Nephron progenitor cell (in vitro differentiated cells): ENCODE data around the gene HIGD1A.

ENCODE experiments used
- DNase-seq: peaks from one replicate; pipeline ENCODE4 v3.0.0; 2021
- H3K27ac Mint-ChIP-seq: 2 replicates; pipeline ENCODE4 v1.8.0; 2021; ENCODE audit warnings: mild to moderate bottlenecking, moderate library complexity, mixed read lengths
- H3K27me3 Mint-ChIP-seq: 2 replicates; pipeline ENCODE4 v1.8.0; 2021; ENCODE audit warnings: mild to moderate bottlenecking, low read depth, mixed read lengths; ENCODE audit not compliant: poor library complexity
- H3K36me3 Mint-ChIP-seq: 2 replicates; pipeline ENCODE4 v1.8.0; 2021; ENCODE audit warnings: low read depth, mixed read lengths
- H3K4me1 Mint-ChIP-seq: 2 replicates; pipeline ENCODE4 v1.8.0; 2021; ENCODE audit warnings: mixed read lengths
- H3K4me3 Mint-ChIP-seq: 2 replicates; pipeline ENCODE4 v1.8.0; 2021; ENCODE audit warnings: mild to moderate bottlenecking, moderate library complexity, mixed read lengths
- H3K9me3 Mint-ChIP-seq: 2 replicates; pipeline ENCODE4 v1.8.0; 2021; ENCODE audit warnings: mild to moderate bottlenecking, moderate library complexity, mixed read lengths
- TF ChIP-seq, protein P1 (sequence below): fragments of 200-600 bp; sonication (generic); IDR thresholded peaks from 2 replicates; pipeline ENCODE4 v1.5.0; 2021; ENCODE audit warnings: antibody characterized with exemption

The HIGD1A gene

DNA sequence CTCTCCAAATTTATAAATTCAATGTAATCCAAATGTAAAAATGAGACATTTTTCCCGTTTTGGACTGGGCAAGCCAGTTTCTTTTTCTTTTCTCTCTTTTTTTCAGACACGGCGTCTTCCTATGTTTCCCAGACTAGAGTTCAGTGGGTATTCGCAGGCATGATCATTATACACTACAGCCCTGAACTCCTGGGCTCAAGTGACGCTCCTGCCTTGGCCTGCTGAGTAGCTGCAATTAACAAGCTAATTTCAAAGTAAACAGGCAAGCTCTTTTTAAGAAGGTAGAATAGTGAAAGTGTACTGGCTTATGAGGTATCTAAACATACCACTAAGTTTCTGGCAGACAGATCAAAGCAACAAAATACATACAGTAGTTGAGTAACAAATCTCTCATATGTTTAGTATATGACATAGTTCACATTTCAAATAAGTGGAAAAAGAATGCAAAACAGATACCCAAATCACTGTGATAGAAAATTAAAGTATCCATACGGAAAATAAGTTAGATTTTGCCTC is 13.5 kb downstream of the HIGD1A start:
- TF ChIP-seq, protein P1, sequence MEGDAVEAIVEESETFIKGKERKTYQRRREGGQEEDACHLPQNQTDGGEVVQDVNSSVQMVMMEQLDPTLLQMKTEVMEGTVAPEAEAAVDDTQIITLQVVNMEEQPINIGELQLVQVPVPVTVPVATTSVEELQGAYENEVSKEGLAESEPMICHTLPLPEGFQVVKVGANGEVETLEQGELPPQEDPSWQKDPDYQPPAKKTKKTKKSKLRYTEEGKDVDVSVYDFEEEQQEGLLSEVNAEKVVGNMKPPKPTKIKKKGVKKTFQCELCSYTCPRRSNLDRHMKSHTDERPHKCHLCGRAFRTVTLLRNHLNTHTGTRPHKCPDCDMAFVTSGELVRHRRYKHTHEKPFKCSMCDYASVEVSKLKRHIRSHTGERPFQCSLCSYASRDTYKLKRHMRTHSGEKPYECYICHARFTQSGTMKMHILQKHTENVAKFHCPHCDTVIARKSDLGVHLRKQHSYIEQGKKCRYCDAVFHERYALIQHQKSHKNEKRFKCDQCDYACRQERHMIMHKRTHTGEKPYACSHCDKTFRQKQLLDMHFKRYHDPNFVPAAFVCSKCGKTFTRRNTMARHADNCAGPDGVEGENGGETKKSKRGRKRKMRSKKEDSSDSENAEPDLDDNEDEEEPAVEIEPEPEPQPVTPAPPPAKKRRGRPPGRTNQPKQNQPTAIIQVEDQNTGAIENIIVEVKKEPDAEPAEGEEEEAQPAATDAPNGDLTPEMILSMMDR: no peak
- Mint-ChIP-seq H3K27ac (peak overlapping the region; percentile 65), H3K4me1 (no peaks in the 10 kb centered on the region), H3K9me3 (no peaks in the 10 kb centered on the region), H3K36me3 (peaks cover 73% of the 10 kb centered on the region), H3K4me3 (no peak overlapping the region), H3K27me3 (no peaks in the 10 kb centered on the region)
- DNase-seq: no peak

DNA sequence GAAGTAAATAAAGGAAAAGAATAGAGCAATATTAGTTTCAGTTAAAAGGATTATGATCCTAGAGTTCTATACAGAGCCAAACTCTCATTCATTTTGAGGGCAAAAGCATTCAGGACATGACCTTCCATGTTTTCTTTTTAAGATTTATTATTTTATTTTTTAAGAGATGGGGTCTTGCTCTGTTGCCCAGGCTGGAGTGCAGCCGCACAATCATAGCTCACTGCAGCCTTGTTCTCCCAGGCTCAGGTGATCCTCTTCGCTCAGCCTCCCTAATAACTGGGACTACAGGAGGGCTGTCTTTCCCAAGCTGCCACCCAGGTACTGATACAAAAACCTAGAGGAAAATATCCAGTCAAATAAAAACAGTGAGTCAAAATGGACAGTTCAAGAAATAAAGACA is 17.7 kb downstream of the HIGD1A start:
- TF ChIP-seq, protein P1: no peak
- H3K9me3 Mint-ChIP-seq: no peaks in the 10 kb centered on the region
- DNase-seq: no peak
- no peaks in the 10 kb centered on the region for H3K27me3 Mint-ChIP-seq
- no peak overlapping the region for H3K4me3 Mint-ChIP-seq
- peaks cover 51% of the 10 kb centered on the region for H3K36me3 Mint-ChIP-seq
- H3K4me1 Mint-ChIP-seq: no peaks in the 10 kb centered on the region
- no peak overlapping the region for H3K27ac Mint-ChIP-seq

DNA sequence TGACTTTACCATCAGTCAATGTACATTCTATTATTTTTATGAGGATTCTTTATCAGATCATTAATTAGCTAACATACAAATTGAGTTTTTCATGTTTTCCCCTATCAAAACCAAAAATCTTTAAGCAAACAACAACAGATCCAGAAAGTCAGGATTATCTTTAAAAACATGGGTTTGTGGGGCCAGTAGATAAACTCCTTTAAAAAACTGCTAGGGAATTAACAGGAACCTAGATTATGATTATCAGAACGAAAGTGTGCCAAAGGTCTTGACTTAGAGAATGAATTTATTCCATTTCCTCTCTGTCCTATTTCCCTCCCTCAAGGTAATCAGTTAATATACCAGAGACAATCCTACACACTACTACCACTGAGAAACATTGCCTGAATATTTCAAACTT is 18.1 kb downstream of the HIGD1A start:
- DNase-seq: no peak
- Mint-ChIP-seq H3K27ac (no peak overlapping the region), H3K9me3 (no peaks in the 10 kb centered on the region), H3K36me3 (peaks cover 48% of the 10 kb centered on the region), H3K4me3 (no peak overlapping the region), H3K4me1 (no peaks in the 10 kb centered on the region), H3K27me3 (no peaks in the 10 kb centered on the region)
- TF ChIP-seq, protein P1: no peak

DNA sequence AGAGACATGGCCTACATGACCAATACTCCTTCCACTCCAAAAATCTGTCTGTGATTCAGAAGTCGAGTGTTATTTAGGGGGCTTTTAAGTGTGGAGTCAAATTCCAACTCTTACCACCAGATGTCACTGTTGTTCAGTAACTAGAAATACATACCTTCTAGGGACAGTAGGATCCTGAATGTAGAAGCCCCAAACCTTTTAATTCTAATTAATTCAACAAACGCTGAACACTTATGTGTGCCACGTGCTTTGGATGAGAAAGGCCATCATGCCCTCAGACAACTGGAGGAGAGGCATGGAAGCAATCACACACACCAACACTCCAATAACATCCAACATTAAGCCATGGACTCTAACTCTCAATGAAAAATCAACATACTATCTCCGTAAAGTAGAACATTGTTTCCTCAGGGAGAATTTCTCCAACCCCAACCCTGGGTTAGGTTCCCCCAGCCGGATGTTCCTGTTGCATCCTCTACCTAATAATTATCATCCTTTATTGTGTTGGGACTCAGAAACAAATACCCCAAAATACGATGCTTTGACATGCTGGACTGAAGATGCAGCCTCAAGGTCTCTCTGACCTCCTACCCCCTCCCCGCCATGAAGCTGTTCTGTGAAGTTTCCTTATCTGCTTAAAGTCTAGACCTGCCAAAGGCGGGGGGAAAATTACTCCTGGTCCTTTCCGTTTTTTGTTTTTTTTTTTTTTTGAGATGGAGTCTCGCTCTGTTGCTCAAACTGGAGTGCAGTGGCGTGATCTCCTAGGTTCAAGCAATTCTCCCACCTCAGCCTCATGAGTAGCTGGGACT is 23.2 kb downstream of the HIGD1A start:
- peak overlapping the region; percentile 19 for H3K27ac Mint-ChIP-seq
- no peak overlapping the region for H3K4me3 Mint-ChIP-seq
- H3K36me3 Mint-ChIP-seq: peaks cover 40% of the 10 kb centered on the region
- H3K9me3 Mint-ChIP-seq: no peaks in the 10 kb centered on the region
- DNase-seq: peak; percentile 38
- TF ChIP-seq, protein P1: peak; percentile 79
- H3K27me3 Mint-ChIP-seq: no peaks in the 10 kb centered on the region
- H3K4me1 Mint-ChIP-seq: no peaks in the 10 kb centered on the region

DNA sequence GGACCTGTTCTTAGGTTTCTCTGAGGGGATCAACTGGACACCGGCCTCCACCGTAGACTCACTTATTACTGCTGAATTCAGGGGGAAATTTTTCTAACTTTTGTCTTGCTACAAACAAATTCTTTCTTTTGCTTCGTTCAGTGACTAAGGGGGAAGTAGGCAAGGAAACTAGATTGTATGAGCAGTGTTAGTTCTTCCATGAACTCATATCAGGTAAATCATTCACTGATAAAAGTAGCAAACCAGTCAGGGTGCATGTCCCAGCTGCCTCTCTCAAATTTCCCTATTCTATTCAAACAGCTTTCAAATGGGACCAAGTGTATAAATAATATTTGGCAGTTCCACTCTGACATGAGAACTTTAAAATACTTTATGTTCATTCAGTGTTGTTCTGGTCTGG is 23.9 kb downstream of the HIGD1A start:
- no peak overlapping the region for H3K4me3 Mint-ChIP-seq
- H3K36me3 Mint-ChIP-seq: peaks cover 34% of the 10 kb centered on the region
- no peaks in the 10 kb centered on the region for H3K4me1 Mint-ChIP-seq
- no peak for DNase-seq
- no peak overlapping the region for H3K27ac Mint-ChIP-seq
- TF ChIP-seq, protein P1: no peak
- H3K9me3 Mint-ChIP-seq: no peaks in the 10 kb centered on the region
- no peaks in the 10 kb centered on the region for H3K27me3 Mint-ChIP-seq

DNA sequence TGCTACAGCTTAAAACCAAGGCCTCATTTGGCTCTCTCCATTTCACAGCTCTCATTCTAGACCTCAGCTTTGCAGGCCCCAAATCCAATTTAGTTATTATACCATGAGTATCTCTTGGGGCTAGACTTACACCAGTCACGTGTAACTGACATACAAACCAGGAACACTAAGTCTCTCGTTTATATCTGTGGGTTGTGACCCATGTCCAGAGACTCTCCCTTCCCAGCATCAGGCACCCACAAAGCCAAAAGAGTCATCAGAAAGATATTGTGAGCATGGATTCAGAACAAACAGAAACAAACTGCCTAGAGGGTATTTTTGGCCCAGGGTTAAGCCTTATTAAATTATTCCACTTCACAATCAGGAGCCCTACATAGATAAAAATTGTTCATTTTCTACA is 25.6 kb downstream of the HIGD1A start:
- peaks cover 32% of the 10 kb centered on the region for H3K36me3 Mint-ChIP-seq
- H3K27ac Mint-ChIP-seq: no peak overlapping the region
- H3K27me3 Mint-ChIP-seq: peaks cover 4% of the 10 kb centered on the region
- no peak overlapping the region for H3K4me3 Mint-ChIP-seq
- no peaks in the 10 kb centered on the region for H3K4me1 Mint-ChIP-seq
- TF ChIP-seq, protein P1: no peak
- H3K9me3 Mint-ChIP-seq: no peaks in the 10 kb centered on the region
- DNase-seq: no peak
